Measurements from ENCODE around the gene SMIM7. TPM values are rescaled to one million over a fixed set of nuclear protein-coding genes. Genes with fewer than 3 reads are reported as not detected.
A peak's percentile ranks its signal among the peaks of the same experiment; 100 is the strongest.
"Not testable (repeated sequence)": the region's sequence is repeated elsewhere in the genome, so short reads cannot be mapped to it uniquely, and the experiment has no call there.

Gene SMIM7
- polyA plus RNA-seq, 4 donors, result 59.9 to 95.7 (median 75.8) TPM

DNA sequence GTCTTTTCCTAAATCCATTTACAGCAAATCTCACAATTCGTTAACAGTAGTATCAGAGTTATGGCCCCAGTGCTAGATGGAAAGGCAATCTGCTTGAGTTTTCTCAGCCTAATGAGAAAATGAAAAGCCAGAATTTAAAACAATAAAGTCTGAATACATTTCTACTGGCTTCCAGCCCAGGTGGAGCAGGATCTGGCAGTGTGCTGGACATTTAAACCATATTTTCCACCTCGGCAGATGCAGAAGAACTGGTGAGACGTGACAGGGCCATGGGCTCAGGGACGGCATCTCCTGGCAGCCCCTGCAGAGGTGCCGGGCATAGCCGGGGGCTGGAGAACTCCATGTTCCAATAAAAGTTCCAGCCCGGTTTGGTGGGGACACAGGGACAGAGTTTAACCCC lies 7.1 kb downstream of the SMIM7 start:
- no peak overlapping the region for H3K4me3 ChIP-seq (ENCODE audit: low read depth in 1 of 3, low read length in 3 of 3)
- no peaks in the 10 kb centered on the region for H3K4me1 ChIP-seq (ENCODE audit: control insufficient read depth in 3 of 3, insufficient read depth in 2 of 3, low read depth in 1 of 3, low read length in 2 of 3)
- WGBS, 3 donors, result 78 to 87% (median 85%) methylated on average over 7 of the region's 7 CpGs
- DNase-seq (no peak), FAIRE-seq (no peak)
- no peaks in the 10 kb centered on the region for H3K27me3 ChIP-seq (ENCODE audit: control insufficient read depth in 3 of 3, insufficient read depth in 3 of 3, low read length in 3 of 3)
- H3K36me3 ChIP-seq (ENCODE audit: control insufficient read depth in 3 of 3, insufficient read depth in 2 of 3, low read depth in 1 of 3, low read length in 3 of 3), result peaks cover 11 to 79% (median 21%) of the 10 kb centered on the region in 3 donors
- H3K9me3 ChIP-seq (ENCODE audit: control insufficient read depth in 2 of 2, insufficient read depth in 1 of 2, low read depth in 1 of 2, low read length in 1 of 2), result no peaks in the 10 kb centered on the region
- no peak overlapping the region for H3K27ac ChIP-seq (ENCODE audit: low read depth in 1 of 3, low read length in 2 of 3)

GRCh38 chr19:16651421-16652188 lies 8.3 kb downstream of the SMIM7 start:
- not testable (repeated sequence) for FAIRE-seq; H3K27ac ChIP-seq (ENCODE audit: low read depth in 1 of 3, low read length in 2 of 3); H3K9me3 ChIP-seq (ENCODE audit: control insufficient read depth in 2 of 2, insufficient read depth in 1 of 2, low read depth in 1 of 2, low read length in 1 of 2); H3K4me1 ChIP-seq (ENCODE audit: control insufficient read depth in 3 of 3, insufficient read depth in 2 of 3, low read depth in 1 of 3, low read length in 2 of 3); DNase-seq; H3K27me3 ChIP-seq (ENCODE audit: control insufficient read depth in 3 of 3, insufficient read depth in 3 of 3, low read length in 3 of 3); H3K4me3 ChIP-seq (ENCODE audit: low read depth in 1 of 3, low read length in 3 of 3)
- H3K36me3 ChIP-seq (ENCODE audit: control insufficient read depth in 3 of 3, insufficient read depth in 2 of 3, low read depth in 1 of 3, low read length in 3 of 3), result peaks cover 12 to 77% (median 24%) of the 10 kb centered on the region in 3 donors
- 90 to 92% (median 91%) methylated on average over 8 of the region's 8 CpGs for WGBS, 3 donors

- FAIRE-seq, result no peak
- no peaks in the 10 kb centered on the region for H3K4me1 ChIP-seq (ENCODE audit: control insufficient read depth in 3 of 3, insufficient read depth in 2 of 3, low read depth in 1 of 3, low read length in 2 of 3)
- no peak for DNase-seq
- no peak overlapping the region for H3K27ac ChIP-seq (ENCODE audit: low read depth in 1 of 3, low read length in 2 of 3)
- WGBS, 3 donors, result 74 to 87% (median 84%) methylated on average over 2 of the region's 2 CpGs
- no peak overlapping the region for H3K4me3 ChIP-seq (ENCODE audit: low read depth in 1 of 3, low read length in 3 of 3)
- peaks cover 12 to 71% (median 24%) of the 10 kb centered on the region in 3 donors for H3K36me3 ChIP-seq (ENCODE audit: control insufficient read depth in 3 of 3, insufficient read depth in 2 of 3, low read depth in 1 of 3, low read length in 3 of 3)
- no peaks in the 10 kb centered on the region for H3K27me3 ChIP-seq (ENCODE audit: control insufficient read depth in 3 of 3, insufficient read depth in 3 of 3, low read length in 3 of 3)
- H3K9me3 ChIP-seq (ENCODE audit: control insufficient read depth in 2 of 2, insufficient read depth in 1 of 2, low read depth in 1 of 2, low read length in 1 of 2), result no peaks in the 10 kb centered on the region
Measured at GRCh38 chr19:16650821-16651220, 9.1 kb downstream of the SMIM7 start.

DNA sequence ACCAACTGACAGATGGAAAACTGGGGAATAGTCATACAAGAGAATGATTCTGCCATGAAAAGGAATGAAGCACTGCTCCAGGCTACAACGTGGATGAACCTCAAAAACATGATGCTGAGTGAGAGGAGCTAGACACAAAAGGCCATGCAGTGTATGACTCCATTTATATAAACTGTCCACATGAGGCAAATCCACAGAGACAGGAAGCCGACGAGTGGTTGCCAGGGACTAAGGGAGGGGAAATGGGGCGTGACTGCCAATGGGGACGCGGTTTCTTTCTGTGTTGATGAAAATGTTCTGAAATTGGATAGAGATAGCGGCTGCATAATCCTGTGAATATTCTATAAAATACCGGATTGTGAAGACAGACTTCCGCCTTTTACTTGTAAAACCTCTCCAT lies 10.2 kb downstream of the SMIM7 start:
- H3K9me3 ChIP-seq (ENCODE audit: control insufficient read depth in 2 of 2, insufficient read depth in 1 of 2, low read depth in 1 of 2, low read length in 1 of 2), result no peaks in the 10 kb centered on the region
- H3K4me1 ChIP-seq (ENCODE audit: control insufficient read depth in 3 of 3, insufficient read depth in 2 of 3, low read depth in 1 of 3, low read length in 2 of 3), result no peaks in the 10 kb centered on the region
- DNase-seq (no peak), FAIRE-seq (no peak)
- WGBS, 3 donors, result 70 to 85% (median 85%) methylated on average over 9 of the region's 9 CpGs
- no peak overlapping the region for H3K27ac ChIP-seq (ENCODE audit: low read depth in 1 of 3, low read length in 2 of 3)
- no peak overlapping the region for H3K4me3 ChIP-seq (ENCODE audit: low read depth in 1 of 3, low read length in 3 of 3)
- H3K36me3 ChIP-seq (ENCODE audit: control insufficient read depth in 3 of 3, insufficient read depth in 2 of 3, low read depth in 1 of 3, low read length in 3 of 3), result peaks cover 15 to 73% (median 23%) of the 10 kb centered on the region in 3 donors
- no peaks in the 10 kb centered on the region for H3K27me3 ChIP-seq (ENCODE audit: control insufficient read depth in 3 of 3, insufficient read depth in 3 of 3, low read length in 3 of 3)

- FAIRE-seq (no peak), DNase-seq (no peak)
- 93 to 98% (median 98%) methylated on average over 9 of the region's 9 CpGs for WGBS, 3 donors
- Histone ChIP-seq H3K36me3 (ENCODE audit: control insufficient read depth in 3 of 3, insufficient read depth in 2 of 3, low read depth in 1 of 3, low read length in 3 of 3) (peaks cover 15 to 69% (median 20%) of the 10 kb centered on the region in 3 donors), H3K4me1 (ENCODE audit: control insufficient read depth in 3 of 3, insufficient read depth in 2 of 3, low read depth in 1 of 3, low read length in 2 of 3) (no peaks in the 10 kb centered on the region), H3K4me3 (ENCODE audit: low read depth in 1 of 3, low read length in 3 of 3) (no peak overlapping the region), H3K27ac (ENCODE audit: low read depth in 1 of 3, low read length in 2 of 3) (no peak overlapping the region), H3K9me3 (ENCODE audit: control insufficient read depth in 2 of 2, insufficient read depth in 1 of 2, low read depth in 1 of 2, low read length in 1 of 2) (peaks cover 0 to 3% of the 10 kb centered on the region in 2 donors), H3K27me3 (ENCODE audit: control insufficient read depth in 3 of 3, insufficient read depth in 3 of 3, low read length in 3 of 3) (no peaks in the 10 kb centered on the region)
Measured at GRCh38 chr19:16645140-16645539, 14.8 kb downstream of the SMIM7 start.

- peaks cover 0 to 3% of the 10 kb centered on the region in 2 donors for H3K9me3 ChIP-seq (ENCODE audit: control insufficient read depth in 2 of 2, insufficient read depth in 1 of 2, low read depth in 1 of 2, low read length in 1 of 2)
- H3K4me3 ChIP-seq (ENCODE audit: low read depth in 1 of 3, low read length in 3 of 3), result no peak overlapping the region
- H3K27me3 ChIP-seq (ENCODE audit: control insufficient read depth in 3 of 3, insufficient read depth in 3 of 3, low read length in 3 of 3), result no peaks in the 10 kb centered on the region
- DNase-seq (no peak), FAIRE-seq (no peak)
- H3K4me1 ChIP-seq (ENCODE audit: control insufficient read depth in 3 of 3, insufficient read depth in 2 of 3, low read depth in 1 of 3, low read length in 2 of 3), result no peaks in the 10 kb centered on the region
- 97 to 98% (median 98%) methylated on average over 10 of the region's 10 CpGs for WGBS, 3 donors
- H3K27ac ChIP-seq (ENCODE audit: low read depth in 1 of 3, low read length in 2 of 3), result no peak overlapping the region
- peaks cover 10 to 66% (median 18%) of the 10 kb centered on the region in 3 donors for H3K36me3 ChIP-seq (ENCODE audit: control insufficient read depth in 3 of 3, insufficient read depth in 2 of 3, low read depth in 1 of 3, low read length in 3 of 3)
Measured at GRCh38 chr19:16641695-16642094, 18.2 kb downstream of the SMIM7 start.

DNA sequence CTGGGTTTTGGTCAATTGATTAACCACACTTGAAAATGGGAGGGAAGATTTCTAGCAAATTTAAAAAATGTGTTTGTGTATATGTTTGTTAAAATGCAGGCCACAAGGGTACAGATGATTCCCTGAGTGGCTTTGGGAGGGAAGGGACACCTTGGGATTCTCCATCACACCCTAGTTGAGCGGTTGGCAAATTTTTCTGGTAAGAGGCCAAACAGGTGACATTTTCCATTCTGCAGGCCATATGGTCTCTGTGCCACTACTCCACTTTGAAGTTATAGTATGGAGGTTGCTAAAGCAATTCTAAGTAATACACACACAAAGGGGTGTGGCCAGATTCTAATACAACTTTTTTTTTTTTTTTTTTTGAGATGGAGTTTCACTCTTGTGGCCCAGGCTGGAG lies 19.0 kb downstream of the SMIM7 start:
- Histone ChIP-seq H3K4me3 (ENCODE audit: low read depth in 1 of 3, low read length in 3 of 3) (no peak overlapping the region), H3K27ac (ENCODE audit: low read depth in 1 of 3, low read length in 2 of 3) (no peak overlapping the region), H3K9me3 (ENCODE audit: control insufficient read depth in 2 of 2, insufficient read depth in 1 of 2, low read depth in 1 of 2, low read length in 1 of 2) (peaks cover 0 to 3% of the 10 kb centered on the region in 2 donors), H3K36me3 (ENCODE audit: control insufficient read depth in 3 of 3, insufficient read depth in 2 of 3, low read depth in 1 of 3, low read length in 3 of 3) (peaks cover 12 to 69% (median 19%) of the 10 kb centered on the region in 3 donors), H3K4me1 (ENCODE audit: control insufficient read depth in 3 of 3, insufficient read depth in 2 of 3, low read depth in 1 of 3, low read length in 2 of 3) (no peaks in the 10 kb centered on the region), H3K27me3 (ENCODE audit: control insufficient read depth in 3 of 3, insufficient read depth in 3 of 3, low read length in 3 of 3) (no peaks in the 10 kb centered on the region)
- WGBS, 3 donors, result 91 to 100% (median 93%) methylated on average over 1 of the region's 1 CpG
- DNase-seq (no peak), FAIRE-seq (no peak)

GRCh38 chr19:16638666-16639065 lies 21.3 kb downstream of the SMIM7 start:
- 95 to 100% (median 97%) methylated on average over 1 of the region's 1 CpG for WGBS, 3 donors
- no peak overlapping the region for H3K27ac ChIP-seq (ENCODE audit: low read depth in 1 of 3, low read length in 2 of 3)
- DNase-seq (no peak), FAIRE-seq (no peak)
- H3K36me3 ChIP-seq (ENCODE audit: control insufficient read depth in 3 of 3, insufficient read depth in 2 of 3, low read depth in 1 of 3, low read length in 3 of 3), result peaks cover 12 to 65% (median 21%) of the 10 kb centered on the region in 3 donors
- H3K9me3 ChIP-seq (ENCODE audit: control insufficient read depth in 2 of 2, insufficient read depth in 1 of 2, low read depth in 1 of 2, low read length in 1 of 2), result peaks cover 0 to 3% of the 10 kb centered on the region in 2 donors
- no peak overlapping the region for H3K4me3 ChIP-seq (ENCODE audit: low read depth in 1 of 3, low read length in 3 of 3)
- H3K27me3 ChIP-seq (ENCODE audit: control insufficient read depth in 3 of 3, insufficient read depth in 3 of 3, low read length in 3 of 3), result no peaks in the 10 kb centered on the region
- no peaks in the 10 kb centered on the region for H3K4me1 ChIP-seq (ENCODE audit: control insufficient read depth in 3 of 3, insufficient read depth in 2 of 3, low read depth in 1 of 3, low read length in 2 of 3)

GRCh38 chr19:16637535-16637934 lies 22.4 kb downstream of the SMIM7 start:
- FAIRE-seq (no peak), DNase-seq (peak in 1 of 2 donors; percentile 20)
- no peaks in the 10 kb centered on the region for H3K4me1 ChIP-seq (ENCODE audit: control insufficient read depth in 3 of 3, insufficient read depth in 2 of 3, low read depth in 1 of 3, low read length in 2 of 3)
- no peaks in the 10 kb centered on the region for H3K27me3 ChIP-seq (ENCODE audit: control insufficient read depth in 3 of 3, insufficient read depth in 3 of 3, low read length in 3 of 3)
- H3K27ac ChIP-seq (ENCODE audit: low read depth in 1 of 3, low read length in 2 of 3), result no peak overlapping the region
- peaks cover 12 to 64% (median 16%) of the 10 kb centered on the region in 3 donors for H3K36me3 ChIP-seq (ENCODE audit: control insufficient read depth in 3 of 3, insufficient read depth in 2 of 3, low read depth in 1 of 3, low read length in 3 of 3)
- H3K9me3 ChIP-seq (ENCODE audit: control insufficient read depth in 2 of 2, insufficient read depth in 1 of 2, low read depth in 1 of 2, low read length in 1 of 2), result peaks cover 0 to 3% of the 10 kb centered on the region in 2 donors
- H3K4me3 ChIP-seq (ENCODE audit: low read depth in 1 of 3, low read length in 3 of 3), result no peak overlapping the region

All from small intestine (tissue), 7 donors.